GM18868 (cell line): ENCODE results near the gene PDLIM1.

Experiments
- ATAC-seq: cut with Tn5 transposase; IDR thresholded peaks from one replicate; pipeline ENCODE4 v1.9.1; 2021; ENCODE audit warnings: mild to moderate bottlenecking, moderate library complexity; ENCODE audit not compliant: unreplicated experiment

The PDLIM1 gene, protein sequence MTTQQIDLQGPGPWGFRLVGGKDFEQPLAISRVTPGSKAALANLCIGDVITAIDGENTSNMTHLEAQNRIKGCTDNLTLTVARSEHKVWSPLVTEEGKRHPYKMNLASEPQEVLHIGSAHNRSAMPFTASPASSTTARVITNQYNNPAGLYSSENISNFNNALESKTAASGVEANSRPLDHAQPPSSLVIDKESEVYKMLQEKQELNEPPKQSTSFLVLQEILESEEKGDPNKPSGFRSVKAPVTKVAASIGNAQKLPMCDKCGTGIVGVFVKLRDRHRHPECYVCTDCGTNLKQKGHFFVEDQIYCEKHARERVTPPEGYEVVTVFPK

DNA sequence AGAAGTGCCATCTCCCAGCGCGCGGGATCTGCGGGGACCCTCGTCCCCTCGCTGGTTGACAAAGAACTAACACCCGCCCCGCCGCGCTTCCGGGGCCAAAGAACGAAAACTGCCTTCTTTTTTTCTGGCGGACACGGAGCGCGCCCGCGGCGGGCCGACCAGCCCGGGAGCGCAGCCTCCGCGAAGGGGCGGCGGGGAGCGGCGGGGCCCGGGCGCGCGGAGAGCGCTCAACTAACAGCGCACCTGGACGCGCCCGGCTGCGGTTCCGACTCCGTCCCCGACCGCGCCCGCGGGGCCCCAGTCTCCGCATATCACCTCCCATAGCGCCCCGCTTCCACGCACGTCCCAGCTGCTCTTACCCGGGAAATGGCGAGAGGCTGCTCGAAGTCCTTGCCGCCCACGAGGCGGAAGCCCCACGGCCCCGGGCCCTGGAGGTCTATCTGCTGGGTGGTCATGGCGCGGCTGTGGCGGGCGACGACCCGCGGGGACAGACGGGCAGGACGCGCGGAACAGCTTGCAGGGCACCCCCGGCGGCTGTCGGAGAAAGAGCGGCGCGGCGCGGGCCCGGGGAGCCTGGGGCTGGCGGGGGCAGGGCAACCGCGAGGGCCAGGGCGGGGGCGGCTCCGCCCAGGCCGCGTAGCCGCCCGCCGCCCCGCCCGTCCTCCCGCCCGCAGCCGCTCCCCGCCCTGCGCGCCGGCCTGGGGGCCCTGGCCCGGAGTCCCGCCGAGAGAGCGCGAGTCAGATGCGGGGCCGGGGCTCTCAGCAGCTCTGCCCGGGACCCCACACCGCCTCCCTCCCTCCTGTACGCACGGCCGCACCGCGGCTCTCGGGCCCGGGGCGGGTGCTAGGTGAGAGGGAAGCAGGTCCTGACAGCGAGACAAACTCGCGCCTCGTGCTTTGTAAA, at the start of gene PDLIM1:
TSS of gene PDLIM1 (minus strand) at position 543 of the 904 bp plus-strand sequence. CDS start at position 455, 88 bp downstream.
- peak; percentile 43 for ATAC-seq

DNA sequence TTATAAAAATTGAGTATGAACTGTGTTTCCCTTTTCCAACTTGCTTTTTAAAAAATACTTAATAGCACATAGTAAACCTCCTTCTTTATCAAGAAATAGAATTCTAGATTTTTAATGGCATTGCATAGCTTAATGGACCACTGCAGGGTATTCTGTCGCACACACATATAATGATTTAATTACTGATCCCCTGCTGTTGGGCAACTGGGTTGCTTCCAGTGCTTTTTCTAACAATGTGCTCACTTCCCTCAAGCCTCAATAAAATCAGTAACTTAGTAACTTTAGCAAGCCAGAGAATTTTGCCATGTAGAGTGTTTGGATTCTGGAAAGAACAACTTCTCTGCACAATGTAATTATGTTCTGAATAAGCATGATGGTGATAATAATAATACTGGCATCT, 49.1 kb upstream of the PDLIM1 start:
- no peak for ATAC-seq

DNA sequence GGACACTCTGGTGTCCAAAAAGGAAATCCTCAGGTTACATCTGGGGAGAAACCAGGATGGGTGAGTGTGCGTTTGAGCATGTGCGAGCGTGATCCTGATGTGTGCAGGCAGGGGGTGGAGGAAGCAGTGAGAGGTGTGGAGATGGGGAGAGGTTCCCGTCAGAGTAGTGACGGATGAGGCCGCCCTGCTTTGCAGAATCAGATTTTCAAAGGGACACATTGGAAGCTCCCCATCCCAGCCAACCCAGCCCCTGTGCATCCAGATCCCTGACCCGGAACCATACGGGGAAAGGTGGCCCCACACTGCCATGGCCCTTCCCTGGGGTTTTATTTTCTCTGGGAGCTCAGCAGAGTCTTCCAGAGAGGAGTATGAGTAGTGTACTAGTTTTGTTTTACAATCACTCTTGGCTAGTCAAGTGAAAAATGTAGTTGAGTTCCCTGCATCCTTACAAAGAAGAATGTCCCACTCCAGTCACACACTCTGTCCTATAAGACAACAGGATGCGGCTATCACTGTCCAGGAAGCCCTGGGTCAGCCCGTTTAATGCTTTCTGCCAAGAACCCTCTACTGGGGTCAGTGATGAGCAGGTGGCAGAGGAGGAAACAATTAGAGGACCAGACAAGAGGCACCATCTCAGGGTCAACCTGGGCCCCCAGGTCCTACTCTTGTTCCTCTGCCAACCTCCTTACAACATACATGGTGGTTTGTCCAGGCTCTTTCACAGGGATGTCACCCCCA, 46.8 kb upstream of the PDLIM1 start:
- ATAC-seq: no peak

DNA sequence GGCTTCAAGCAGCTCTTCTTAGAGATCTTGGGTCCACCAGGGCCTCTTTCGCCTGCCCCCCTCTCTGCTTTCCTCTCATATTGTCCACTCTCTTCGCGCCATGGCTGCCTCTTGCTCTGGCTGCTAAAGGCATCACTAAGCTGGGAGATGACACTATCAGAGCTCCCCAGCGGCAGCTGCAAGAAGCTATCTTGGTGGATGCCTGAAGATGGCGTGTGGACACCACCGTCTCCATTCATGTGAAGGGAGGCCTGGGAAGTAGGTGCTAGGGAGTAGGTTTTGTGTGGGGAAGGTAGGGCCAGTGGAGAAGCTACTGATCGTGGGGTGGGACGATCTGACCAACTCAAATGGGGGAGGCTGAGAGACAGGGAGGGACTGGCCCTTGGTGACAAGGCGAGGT, 45.9 kb upstream of the PDLIM1 start:
- ATAC-seq: no peak

DNA sequence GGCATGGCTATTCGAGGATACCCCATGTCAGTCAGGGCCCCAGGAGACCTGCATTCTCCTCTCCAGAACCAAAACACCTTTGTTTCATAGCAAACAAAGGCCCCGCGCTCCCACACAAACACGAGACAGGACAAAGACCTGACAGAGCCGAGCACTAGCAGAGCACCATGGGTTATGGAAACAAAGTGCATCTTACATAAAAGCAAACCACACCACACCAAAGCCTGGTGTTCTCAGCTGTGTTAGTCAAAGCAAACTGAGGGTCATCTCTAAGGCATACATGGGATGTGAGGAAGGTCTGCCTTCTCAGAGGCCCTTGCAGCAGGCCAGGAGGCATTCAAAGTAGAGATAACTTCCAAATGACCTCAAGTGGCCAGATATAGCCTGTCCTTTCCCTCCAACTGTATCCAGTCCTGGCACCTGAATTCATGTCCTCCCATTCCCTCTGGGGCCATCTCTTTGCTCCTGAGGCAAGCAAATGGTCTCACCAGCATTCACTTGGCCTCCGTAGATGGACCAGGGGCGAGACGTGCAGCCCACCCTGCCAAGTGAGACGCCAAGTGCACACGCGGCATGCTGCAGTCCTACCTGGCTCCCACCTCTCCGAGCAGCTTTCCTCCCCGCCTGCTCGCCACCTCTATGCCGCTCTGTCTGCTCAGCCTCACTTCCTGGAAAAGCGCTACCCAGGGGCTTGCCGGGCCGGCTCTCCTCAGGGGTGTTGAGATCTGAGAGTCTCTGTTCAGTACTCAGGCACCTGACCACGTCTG, 45.3 kb upstream of the PDLIM1 start:
- ATAC-seq: no peak

DNA sequence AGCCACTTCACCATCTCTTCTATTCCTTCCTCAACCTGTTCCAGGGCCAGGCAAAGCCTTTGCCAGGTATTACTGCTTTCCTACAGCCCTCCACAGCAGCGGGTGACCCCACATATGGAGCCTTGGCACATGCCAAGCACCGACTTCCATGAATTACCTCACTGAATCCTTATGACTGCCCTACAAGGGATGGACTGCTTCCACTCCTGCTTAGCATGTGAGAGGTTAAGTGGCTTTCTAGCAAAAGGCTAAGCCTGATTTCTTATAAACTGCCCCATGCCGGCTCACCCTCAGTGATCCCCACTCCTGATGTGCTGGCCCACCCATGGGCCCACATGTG, 44.0 kb upstream of the PDLIM1 start:
- ATAC-seq: no peak

DNA sequence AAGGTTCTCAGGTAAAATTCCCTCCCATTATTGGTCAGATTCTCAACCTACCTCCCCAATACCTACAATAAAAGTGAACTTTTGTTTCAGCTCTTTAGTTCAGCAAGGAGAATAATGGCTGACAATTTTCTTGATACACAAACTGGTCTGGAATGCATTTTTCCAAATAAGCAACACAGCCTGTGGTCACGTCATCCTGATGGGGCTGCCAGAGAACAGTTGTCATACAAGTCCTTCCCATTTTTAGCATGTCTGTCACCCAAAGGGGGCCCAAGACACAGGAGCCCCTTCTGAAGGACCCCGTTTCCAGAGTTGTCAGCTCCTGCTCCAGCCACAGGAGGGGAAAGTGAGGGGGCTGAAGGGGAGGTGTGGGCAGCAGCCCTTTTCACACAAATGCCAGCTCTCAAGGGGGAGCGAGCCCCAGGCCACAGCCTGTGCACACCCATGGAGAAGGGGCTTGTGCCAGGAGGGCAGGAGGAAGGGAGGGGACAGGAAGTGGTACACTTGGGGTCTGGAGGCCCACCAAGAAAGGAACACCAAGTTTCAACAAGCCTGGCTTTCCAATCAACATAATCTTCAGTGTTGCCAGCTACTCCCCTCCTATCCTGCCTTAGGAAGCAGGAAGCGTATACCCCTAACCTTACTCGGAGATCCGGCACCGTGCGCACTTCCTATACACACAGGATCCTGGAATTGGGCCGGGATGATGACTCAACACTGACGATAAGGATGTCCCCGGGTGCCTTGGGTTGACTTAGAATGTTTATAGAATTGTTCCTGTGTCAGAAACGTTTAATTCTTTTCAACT, 43.4 kb upstream of the PDLIM1 start:
- ATAC-seq: no peak

DNA sequence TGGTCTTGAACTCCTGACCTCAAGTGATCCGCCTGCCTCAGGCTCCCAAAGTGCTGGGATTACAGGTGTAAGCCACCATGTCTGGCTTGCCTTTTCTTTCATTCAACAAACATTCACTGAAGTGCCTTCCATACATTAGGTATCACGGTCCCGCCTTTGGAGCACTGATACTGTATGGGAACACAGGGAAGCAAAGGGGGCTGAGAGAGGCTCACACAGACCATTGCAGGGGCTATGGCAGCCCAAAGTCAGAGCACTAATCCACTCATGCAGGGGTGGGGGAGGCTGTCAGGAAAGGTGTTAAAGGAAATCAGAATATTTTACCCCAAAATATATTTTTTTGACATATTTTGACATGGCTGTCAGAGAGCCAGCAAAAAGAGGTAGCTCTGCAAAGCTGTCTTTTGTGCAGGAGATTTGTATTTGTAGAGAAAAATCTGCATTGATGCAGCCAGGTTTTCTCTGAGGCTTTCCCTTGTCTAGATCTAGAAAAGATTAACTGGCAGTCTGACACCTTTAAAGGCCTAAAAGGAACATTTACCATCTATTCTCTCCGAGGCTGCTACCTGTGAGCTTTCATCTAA, 42.0 kb upstream of the PDLIM1 start:
- no peak for ATAC-seq

DNA sequence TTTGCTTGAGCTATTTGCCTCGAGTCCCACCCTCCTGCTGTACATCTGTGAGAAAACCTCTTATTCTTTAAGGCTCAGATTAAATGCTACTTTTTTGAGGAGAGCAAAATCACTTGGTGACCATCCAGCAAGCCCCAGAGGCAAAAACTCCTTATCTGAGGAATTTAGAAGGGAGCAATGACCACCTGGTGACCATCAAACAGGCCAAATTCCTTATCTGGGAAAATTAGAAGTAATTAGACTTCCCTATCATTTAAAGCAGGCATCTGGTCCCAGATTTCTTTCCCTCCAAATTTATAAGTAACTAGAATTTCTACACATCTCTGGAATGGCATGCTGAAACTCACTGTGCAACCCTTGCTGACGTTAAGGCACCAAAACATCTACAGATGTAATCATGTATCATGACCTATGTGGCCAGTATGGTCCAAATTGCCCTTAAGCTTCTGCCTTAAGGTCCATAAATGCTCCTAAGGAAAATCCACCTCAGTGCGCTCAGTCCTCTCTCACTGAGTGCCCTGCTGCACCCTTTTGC, 40.9 kb upstream of the PDLIM1 start:
- ATAC-seq: no peak

DNA sequence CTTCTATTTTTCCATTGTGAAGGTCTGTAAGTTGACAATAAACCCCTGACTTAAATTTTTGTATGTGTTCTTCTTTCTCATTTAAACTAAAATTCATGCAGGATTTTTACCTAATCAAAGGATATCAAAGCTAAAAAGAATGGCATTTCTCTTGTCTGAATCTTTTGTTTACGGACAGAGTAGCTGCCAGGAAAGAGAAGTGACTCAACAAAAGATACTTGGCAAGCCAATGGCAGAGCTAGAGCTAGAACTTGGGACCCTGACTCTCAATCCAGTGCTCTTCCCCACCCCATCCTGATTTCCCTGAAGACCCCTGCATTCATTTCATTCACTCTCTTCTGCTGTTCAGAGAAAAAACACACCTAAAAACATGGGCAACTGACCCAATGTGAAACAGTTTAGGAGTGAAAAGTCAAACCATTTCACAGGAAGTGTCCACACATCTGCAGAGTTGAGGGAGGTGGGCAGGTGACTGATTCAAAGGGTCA, 40.2 kb upstream of the PDLIM1 start:
- ATAC-seq: no peak

DNA sequence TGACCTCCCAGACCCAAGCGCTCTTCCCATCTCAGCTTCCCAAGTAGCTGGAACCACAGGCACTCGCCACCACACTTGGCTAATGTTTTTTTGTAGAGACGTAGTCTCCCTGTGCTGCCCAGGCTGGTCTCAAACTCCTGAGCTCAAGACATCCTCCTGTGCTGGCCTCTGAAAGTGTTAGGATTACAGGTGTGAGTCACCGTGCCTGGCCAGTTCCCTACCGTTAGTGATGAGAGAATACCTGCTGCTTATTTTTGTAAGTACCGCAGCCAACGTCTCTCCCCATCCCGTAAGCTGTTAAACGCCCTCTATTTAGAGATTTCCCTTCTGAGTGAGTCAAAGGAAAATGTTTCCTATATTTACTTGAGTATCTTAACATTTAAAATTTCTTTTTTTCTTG, 38.5 kb upstream of the PDLIM1 start:
- no peak for ATAC-seq

DNA sequence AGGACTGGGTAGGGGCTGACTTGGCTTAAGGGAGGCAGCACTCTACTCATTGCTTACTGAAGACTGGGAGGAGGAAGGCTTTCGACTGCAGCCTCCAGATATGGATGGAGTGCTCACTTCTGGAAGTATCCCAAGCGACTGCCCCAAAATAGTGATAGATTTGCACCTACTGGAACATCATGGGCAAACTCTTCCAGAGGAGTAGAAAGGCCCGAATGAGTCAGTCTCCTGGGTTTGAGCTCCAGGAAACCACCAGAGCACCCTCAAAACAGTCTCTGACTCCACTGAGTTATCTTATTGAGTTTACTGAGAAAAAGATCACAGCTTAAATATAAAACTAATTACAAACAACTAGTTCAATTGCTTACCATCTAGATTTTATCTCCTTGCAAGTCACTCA, 37.2 kb upstream of the PDLIM1 start:
- ATAC-seq: no peak

DNA sequence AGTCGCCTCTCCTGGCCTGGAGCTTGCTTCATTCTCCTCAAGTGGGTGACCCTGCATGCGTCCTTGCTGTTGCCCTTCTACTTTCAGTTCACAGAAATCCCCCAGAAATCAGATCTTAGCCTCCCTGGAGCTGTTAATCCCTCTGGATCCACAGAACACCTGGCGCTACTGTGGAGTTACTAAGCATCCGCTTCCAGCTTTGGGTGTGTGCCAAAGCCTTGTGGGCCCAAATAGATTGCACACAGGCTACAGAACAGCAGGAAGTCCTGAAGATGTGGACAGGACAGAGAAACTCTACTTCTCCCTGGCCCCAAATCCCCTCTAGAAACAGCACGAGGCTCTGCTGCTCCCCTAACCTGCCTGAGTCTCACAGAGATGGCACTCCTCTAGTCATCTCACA, 36.6 kb upstream of the PDLIM1 start:
- ATAC-seq: no peak

DNA sequence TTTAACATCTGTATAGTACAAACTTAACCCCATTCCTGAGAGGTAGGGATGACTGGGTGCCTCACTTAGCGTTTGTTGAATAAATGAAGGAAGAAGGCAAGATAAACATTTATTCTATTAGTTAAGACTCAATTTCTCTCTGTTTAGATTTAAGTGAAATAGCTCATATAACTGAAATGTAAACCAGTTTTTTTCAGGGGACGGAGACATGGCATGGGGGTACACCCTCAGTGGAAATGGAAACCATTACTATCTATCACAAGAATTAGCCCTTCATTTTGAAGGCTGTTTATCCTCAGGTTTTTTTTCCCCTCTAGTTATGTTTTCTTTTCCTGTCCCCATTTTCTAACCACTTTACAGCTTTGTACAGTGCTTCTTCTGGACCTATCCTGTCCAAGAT, 35.6 kb upstream of the PDLIM1 start:
- ATAC-seq: no peak

DNA sequence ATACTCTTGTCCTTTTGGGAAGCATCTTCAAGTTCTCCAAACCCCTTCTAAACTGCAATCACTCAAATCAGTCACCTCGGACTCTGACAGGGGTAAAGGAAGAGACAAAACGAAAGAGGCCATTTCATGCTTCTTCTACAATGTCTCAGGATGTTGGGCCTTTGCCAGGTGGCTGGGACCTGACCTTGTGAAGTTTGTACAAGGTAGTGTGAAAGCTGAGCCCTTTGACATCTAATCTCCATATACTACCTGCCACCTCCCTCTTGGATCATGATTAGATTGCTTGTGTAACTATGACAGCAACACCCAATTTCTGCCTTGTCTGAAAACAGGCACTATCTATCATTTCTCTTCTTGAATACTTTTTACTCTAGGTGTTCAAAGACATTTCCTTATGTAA, 35.1 kb upstream of the PDLIM1 start:
- ATAC-seq: no peak

DNA sequence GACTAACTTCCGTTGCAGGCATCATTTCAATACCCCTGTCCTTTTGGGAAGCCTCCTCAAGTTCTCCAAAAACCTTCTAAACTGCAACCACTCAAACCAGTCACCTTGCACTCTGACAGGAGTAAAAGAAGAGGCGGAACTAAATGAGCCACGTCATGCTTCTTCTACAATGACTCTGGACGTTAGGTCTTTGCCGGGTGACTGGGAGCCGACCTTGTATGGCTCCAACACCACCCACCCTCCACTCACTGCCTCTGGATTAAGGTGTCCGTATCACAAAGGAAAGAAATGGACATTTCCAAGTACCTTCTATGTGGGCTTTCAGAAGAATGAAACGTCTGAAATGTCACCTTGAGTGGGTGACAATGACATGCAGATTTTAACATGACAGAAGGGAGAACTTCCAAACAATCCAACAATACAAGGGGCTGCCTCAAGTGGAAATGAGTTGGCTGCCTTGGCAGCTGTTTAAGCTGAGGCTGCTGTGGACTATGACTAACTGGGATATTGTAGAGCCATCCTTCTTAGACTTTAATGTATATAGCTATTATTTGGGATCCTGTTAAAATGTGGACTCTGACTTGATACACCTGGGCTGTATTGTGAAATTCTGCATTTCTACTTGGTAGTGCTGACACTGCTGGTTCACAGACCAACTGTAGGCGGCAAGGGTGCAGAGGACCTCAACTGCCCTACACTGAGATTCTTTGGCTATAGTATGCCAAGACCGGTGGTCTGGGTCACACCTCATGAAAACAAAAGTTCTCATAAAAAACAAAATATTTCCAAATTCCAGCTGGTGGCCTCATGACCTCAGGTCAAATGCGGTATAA, 33.8 kb upstream of the PDLIM1 start:
- ATAC-seq: no peak

DNA sequence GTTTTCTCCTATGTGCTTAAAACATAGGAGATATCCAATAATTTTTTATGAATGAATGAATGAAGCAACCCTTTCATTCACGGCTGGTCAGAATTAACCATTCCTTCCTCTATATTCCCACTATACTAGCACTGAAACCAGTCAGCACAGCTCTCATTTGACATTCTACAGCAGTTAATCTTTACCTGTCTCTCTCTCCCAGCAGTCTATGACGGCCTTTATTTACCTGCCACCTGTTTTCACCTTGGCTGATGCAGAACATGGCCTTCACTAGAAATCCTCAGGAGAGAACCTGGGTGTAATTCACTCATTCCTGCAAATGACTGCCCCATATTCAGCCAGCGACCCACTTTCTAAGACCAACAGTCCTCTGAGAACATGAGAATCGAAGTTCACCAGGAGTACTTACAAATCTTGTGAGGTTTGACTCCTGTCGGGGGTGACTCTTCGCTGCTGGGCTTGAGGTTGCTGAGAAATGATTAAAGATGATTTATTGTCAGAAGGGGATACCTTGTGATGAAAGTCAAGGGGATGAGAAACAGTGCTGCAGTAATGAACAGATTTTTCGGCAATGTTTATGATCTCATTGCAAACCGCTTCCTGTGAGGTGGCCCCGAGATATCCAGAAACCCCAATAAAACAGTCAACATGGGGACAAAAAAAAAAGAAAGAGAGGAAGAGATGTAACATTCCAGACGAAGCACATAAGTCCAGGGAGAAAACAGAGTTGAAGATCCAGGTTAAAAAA, 30.9 kb upstream of the PDLIM1 start:
- no peak for ATAC-seq

DNA sequence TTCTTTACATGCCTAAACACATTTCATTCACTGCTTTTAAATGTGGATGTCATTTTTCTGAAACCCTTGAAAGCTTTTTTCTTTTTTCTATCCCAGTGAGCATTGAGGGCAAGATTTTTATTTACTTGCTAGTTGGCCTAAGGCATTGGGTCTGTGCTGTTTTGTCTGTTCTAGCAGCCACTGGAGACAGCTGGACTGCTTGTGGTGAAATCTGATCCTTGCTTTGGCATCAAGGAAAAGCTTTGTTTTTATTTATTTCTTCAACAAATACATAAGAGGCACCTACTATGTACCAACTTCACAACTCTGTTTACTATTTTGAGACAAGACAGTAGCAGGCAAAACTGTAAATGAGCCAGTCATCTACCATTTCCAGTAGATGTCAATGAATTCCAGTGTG, 28.4 kb upstream of the PDLIM1 start:
- ATAC-seq: no peak
